Measurements from ENCODE around the gene PMAIP1. TPM values are rescaled to one million over a fixed set of nuclear protein-coding genes. Genes with fewer than 3 reads are reported as not detected.
"Not testable (repeated sequence)": the region's sequence is repeated elsewhere in the genome, so short reads cannot be mapped to it uniquely, and the experiment has no call there.

The PMAIP1 gene
- polyA plus RNA-seq, 3 donors: 40.8 to 56.6 (median 55.7) TPM

DNA sequence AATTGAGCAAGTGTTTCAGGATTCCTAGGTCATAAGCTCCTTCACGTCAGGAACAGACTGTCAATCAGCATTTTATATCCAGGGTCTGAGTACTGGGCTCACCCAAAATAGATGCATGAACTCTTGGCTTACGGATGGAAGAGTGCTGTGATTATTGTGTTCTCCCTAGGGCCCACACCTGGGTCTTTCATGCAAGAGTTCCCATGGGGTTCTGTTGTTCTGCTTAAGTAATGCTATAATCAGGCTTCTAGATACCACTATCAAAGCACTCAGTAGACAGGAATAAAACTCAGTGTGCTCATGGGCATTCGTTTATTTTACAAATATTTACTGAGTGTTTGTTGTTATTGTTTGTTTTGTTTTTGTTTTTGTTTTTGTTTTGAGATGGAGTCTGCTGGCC, 46.4 kb upstream of the PMAIP1 start:
- peaks cover 0 to 4% (median 1%) of the 10 kb centered on the region in 7 donors for H3K9me3 Mint-ChIP-seq
- no peak for DNase-seq
- Histone ChIP-seq H2AFZ (ENCODE audit: insufficient read depth, low read depth, low read length, poor library complexity, severe bottlenecking) (no peak overlapping the region), H3K27ac (ENCODE audit: low read depth in 1 of 2, low read length in 2 of 2) (no peak overlapping the region), H3K4me2 (replicated peaks; ENCODE audit: extremely low read depth, low read length, poor library complexity, severe bottlenecking) (no peak overlapping the region), H3K36me3 (replicated peaks in 1 of 2; ENCODE audit: control insufficient read depth in 1 of 2, insufficient read depth in 2 of 2, low read length in 2 of 2) (no peaks in the 10 kb centered on the region), H3K9ac (ENCODE audit: insufficient read depth, low read length, poor library complexity, severe bottlenecking) (no peak overlapping the region), H3K4me1 (ENCODE audit: control insufficient read depth in 1 of 2, insufficient read depth in 2 of 2, low read length in 2 of 2) (no peaks in the 10 kb centered on the region), H3K79me2 (ENCODE audit: insufficient read depth, low read length) (no peaks in the 10 kb centered on the region), H4K20me1 (ENCODE audit: insufficient read depth, low read length) (no peaks in the 10 kb centered on the region), H3K9me3 (replicated peaks in 1 of 2; ENCODE audit: control insufficient read depth in 1 of 2, insufficient read depth in 1 of 2, low read length in 2 of 2) (no peaks in the 10 kb centered on the region), H3K27me3 (ENCODE audit: control insufficient read depth in 2 of 2, insufficient read depth in 2 of 2, low read length in 2 of 2) (no peaks in the 10 kb centered on the region), H3K4me3 (replicated peaks in 1 of 3; ENCODE audit: low read depth in 2 of 3, low read length in 3 of 3) (no peak overlapping the region)
- no peak overlapping the region for H3K27ac Mint-ChIP-seq
- H3K4me3 Mint-ChIP-seq: no peak overlapping the region
- no peaks in the 10 kb centered on the region for H3K36me3 Mint-ChIP-seq
- intact Hi-C loops (cut with micrococcal nuclease): no loop called here
- TF ChIP-seq CTCF (IDR thresholded peaks at IDR 0.05): no peak
- WGBS (ENCODE audit: insufficient coverage): 100% methylated on average over 1 of the region's 3 CpGs
- peaks cover 1 to 6% (median 3%) of the 10 kb centered on the region in 3 donors for H3K27me3 Mint-ChIP-seq (ENCODE audit: low read depth in 3 of 3)
- peaks cover 8% of the 10 kb centered on the region for H3K4me1 Mint-ChIP-seq

DNA sequence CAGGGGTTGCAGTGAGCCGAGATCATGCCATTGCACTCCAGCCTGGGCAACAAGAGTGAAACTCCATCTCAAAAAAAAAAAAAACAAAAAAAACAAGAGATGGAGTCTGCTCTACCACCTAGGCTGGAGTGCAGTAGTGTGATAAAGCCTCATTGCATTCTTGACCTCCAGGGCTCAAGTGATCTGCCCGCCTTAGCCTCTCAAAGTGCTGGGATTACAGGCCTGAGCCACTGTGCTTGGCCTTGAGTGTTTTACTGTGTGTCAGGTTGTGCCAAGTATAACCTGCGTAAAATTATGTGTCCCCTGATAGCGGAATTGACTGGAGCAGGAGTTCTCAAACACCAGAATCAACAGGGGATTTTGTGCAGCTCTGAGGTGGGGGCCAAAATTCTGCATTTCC, 45.8 kb upstream of the PMAIP1 start:
- H3K9me3 ChIP-seq (replicated peaks in 1 of 2; ENCODE audit: control insufficient read depth in 1 of 2, insufficient read depth in 1 of 2, low read length in 2 of 2); H3K4me3 ChIP-seq (replicated peaks in 1 of 3; ENCODE audit: low read depth in 2 of 3, low read length in 3 of 3); H4K20me1 ChIP-seq (ENCODE audit: insufficient read depth, low read length); H3K4me1 ChIP-seq (ENCODE audit: control insufficient read depth in 1 of 2, insufficient read depth in 2 of 2, low read length in 2 of 2); DNase-seq; H3K36me3 Mint-ChIP-seq; H3K4me1 Mint-ChIP-seq; H3K4me3 Mint-ChIP-seq; H3K4me2 ChIP-seq (replicated peaks; ENCODE audit: extremely low read depth, low read length, poor library complexity, severe bottlenecking); H3K27me3 Mint-ChIP-seq (ENCODE audit: low read depth in 3 of 3); H3K9me3 Mint-ChIP-seq; H3K36me3 ChIP-seq (replicated peaks in 1 of 2; ENCODE audit: control insufficient read depth in 1 of 2, insufficient read depth in 2 of 2, low read length in 2 of 2); H3K9ac ChIP-seq (ENCODE audit: insufficient read depth, low read length, poor library complexity, severe bottlenecking); H3K27me3 ChIP-seq (ENCODE audit: control insufficient read depth in 2 of 2, insufficient read depth in 2 of 2, low read length in 2 of 2); H2AFZ ChIP-seq (ENCODE audit: insufficient read depth, low read depth, low read length, poor library complexity, severe bottlenecking); H3K79me2 ChIP-seq (ENCODE audit: insufficient read depth, low read length); H3K27ac ChIP-seq (ENCODE audit: low read depth in 1 of 2, low read length in 2 of 2); H3K27ac Mint-ChIP-seq; intact Hi-C loops (cut with micrococcal nuclease): not testable (repeated sequence)
- WGBS (ENCODE audit: insufficient coverage): 100% methylated on average over 2 of the region's 4 CpGs

Data from CD14-positive monocyte (primary cell).